PFSK-1 (cell line): ENCODE measurements around the gene GRK5.

ENCODE experiments used
- POLR2AphosphoS5 ChIP-seq: IDR thresholded peaks from 2 replicates; pipeline ENCODE4 v1.6.1; 2012; ENCODE audit warnings: low read depth, mild to moderate bottlenecking, control low read depth, low read length, moderate library complexity
- SIN3A ChIP-seq: IDR thresholded peaks from 2 replicates; pipeline ENCODE4 v1.6.1; 2012; ENCODE audit warnings: mild to moderate bottlenecking, low read length, moderate library complexity, borderline replicate concordance; ENCODE audit not compliant: insufficient read depth
- TAF1 ChIP-seq: IDR thresholded peaks from 2 replicates; pipeline ENCODE4 v1.6.1; 2012; ENCODE audit warnings: low read length, control low read depth, borderline replicate concordance; ENCODE audit not compliant: insufficient read depth

GRCh38 chr10:119377958-119378736 is 170.8 kb downstream of the GRK5 start:
- TF ChIP-seq POLR2AphosphoS5, result no peak
- TF ChIP-seq SIN3A, result no peak
- no peak for TF ChIP-seq TAF1
